Neural cell (in vitro differentiated cells): ENCODE results near the gene LAIR2. TPM values are rescaled to one million over a fixed set of nuclear protein-coding genes. Genes with fewer than 3 reads are reported as not detected.

Source experiments
- H2AFZ ChIP-seq: fragments of 200-600, 300-800 bp; sonication (generic), shearing (Covaris generic); 2 replicates; pipeline ENCODE4 v1.6.0; 2014; ENCODE audit warnings: low read depth, mild to moderate bottlenecking, antibody characterized with exemption, low read length, moderate library complexity
- H3F3A ChIP-seq: fragments of 200-600 bp; shearing (Covaris generic); 2 replicates; pipeline ENCODE4 v1.6.1; 2016; ENCODE audit warnings: mild to moderate bottlenecking, moderate library complexity, mixed read lengths, antibody characterized with exemption, low read length; ENCODE audit not compliant: insufficient read depth, poor library complexity, severe bottlenecking
- H3K27ac ChIP-seq: fragments of 200-600, 300-800 bp; sonication (generic), shearing (Covaris generic); 2 replicates; pipeline ENCODE4 v1.5.1; 2014; ENCODE audit warnings: mild to moderate bottlenecking, low read length, moderate library complexity
- H3K27me3 ChIP-seq: fragments of 300-800, 200-600 bp; sonication (generic), shearing (Covaris generic); 2 replicates; pipeline ENCODE4 v1.6.0; 2014; ENCODE audit warnings: mild to moderate bottlenecking, low read depth, low read length, moderate library complexity; ENCODE audit not compliant: insufficient read depth
- H3K36me3 ChIP-seq: fragments of 300-800, 200-600 bp; sonication (generic), shearing (Covaris generic); 2 replicates; pipeline ENCODE4 v1.5.1; 2014; ENCODE audit warnings: mild to moderate bottlenecking, antibody characterized with exemption, low read length, moderate library complexity; ENCODE audit not compliant: insufficient read depth
- H3K4me2 ChIP-seq: fragments of 300-800, 200-600 bp; sonication (generic), shearing (Covaris generic); 2 replicates; pipeline ENCODE4 v1.6.0; 2014; ENCODE audit warnings: mild to moderate bottlenecking, low read length
- H3K4me3 ChIP-seq: fragments of 300-800, 200-600 bp; sonication (generic), shearing (Covaris generic); 2 replicates; pipeline ENCODE4 v1.5.1; 2014; ENCODE audit warnings: mild to moderate bottlenecking, low read length, moderate library complexity
- H3K79me2 ChIP-seq: fragments of 200-600 bp; shearing (Covaris generic); replicated peaks from 2 replicates; pipeline ENCODE4 v1.6.0; 2014; ENCODE audit warnings: mild to moderate bottlenecking, low read length, moderate library complexity; ENCODE audit not compliant: insufficient read depth
- H3K9ac ChIP-seq: fragments of 300-800, 200-600 bp; sonication (generic), shearing (Covaris generic); 2 replicates; pipeline ENCODE4 v1.6.1; 2016; ENCODE audit warnings: mild to moderate bottlenecking, low read length, mixed read lengths
- H3K9me2 ChIP-seq: fragments of 200-600 bp; shearing (Covaris generic); 2 replicates; pipeline ENCODE4 v1.6.1; 2016; ENCODE audit warnings: mild to moderate bottlenecking, low read length, mixed read lengths; ENCODE audit not compliant: insufficient read depth
- H3K9me3 ChIP-seq: fragments of 200-600, 300-800 bp; sonication (generic), shearing (Covaris generic); 2 replicates; pipeline ENCODE4 v1.6.1; 2016; ENCODE audit warnings: mild to moderate bottlenecking, mixed run types, low read length, moderate library complexity, mixed read lengths
- H4K20me1 ChIP-seq: fragments of 200-600 bp; shearing (Covaris generic); 2 replicates; pipeline ENCODE4 v1.6.1; 2016; ENCODE audit warnings: mild to moderate bottlenecking, mixed run types; ENCODE audit not compliant: insufficient read depth
- EP300 ChIP-seq: fragments of 450-650 bp; conservative IDR thresholded peaks from 2 replicates; pipeline ENCODE4 v1.6.1; 2014; ENCODE audit warnings: antibody characterized with exemption, mild to moderate bottlenecking, moderate library complexity; ENCODE audit not compliant: poor library complexity, severe bottlenecking
- EZH2 ChIP-seq: fragments of 200-600, 300-800 bp; shearing (Covaris generic), sonication (generic); IDR thresholded peaks from 2 replicates; pipeline ENCODE4 v1.6.1; 2014; ENCODE audit warnings: antibody characterized with exemption, low read length, borderline replicate concordance, mild to moderate bottlenecking; ENCODE audit not compliant: insufficient read depth, poor library complexity, severe bottlenecking
- MXI1 ChIP-seq: fragments of 450-650 bp; conservative IDR thresholded peaks from 2 replicates; pipeline ENCODE4 v1.6.1; 2014; ENCODE audit warnings: antibody characterized with exemption, mild to moderate bottlenecking; ENCODE audit not compliant: poor library complexity, severe bottlenecking
- POLR2AphosphoS5 ChIP-seq: IDR thresholded peaks from 2 replicates; pipeline ENCODE4 v1.6.1; 2012
- RAD21 ChIP-seq: fragments of 450-650 bp; conservative IDR thresholded peaks from 2 replicates; pipeline ENCODE4 v1.6.1; 2014; ENCODE audit warnings: antibody characterized with exemption, mild to moderate bottlenecking, moderate library complexity
- SMC3 ChIP-seq: fragments of 450-650 bp; conservative IDR thresholded peaks from 2 replicates; pipeline ENCODE4 v1.6.1; 2014; ENCODE audit warnings: antibody characterized with exemption, mild to moderate bottlenecking, moderate library complexity; ENCODE audit not compliant: poor library complexity
- TAF1 ChIP-seq: IDR thresholded peaks from 2 replicates; pipeline ENCODE4 v1.6.1; 2012; ENCODE audit warnings: low read depth
- polyA plus RNA-seq: library from polyadenylated mRNA; depleted of rRNA; stranded (reverse); fragments of >200 nt; gene quantifications from 2 replicates; pipeline ENCODE4 v1.2.3, GENCODE V29; 2014
- TF ChIP-seq, protein P1 (sequence below): fragments of 450-650 bp; IDR thresholded peaks from 2 replicates; pipeline ENCODE4 v1.5.1; 2014; ENCODE audit warnings: antibody characterized with exemption, mild to moderate bottlenecking, moderate library complexity; ENCODE audit not compliant: poor library complexity, severe bottlenecking
- TF ChIP-seq, protein P2 (sequence below): IDR thresholded peaks from 2 replicates; pipeline ENCODE4 v1.6.1; 2012; ENCODE audit warnings: borderline replicate concordance

The LAIR2 gene
- polyA plus RNA-seq, 1 donor from 2014 or later = not detected

DNA sequence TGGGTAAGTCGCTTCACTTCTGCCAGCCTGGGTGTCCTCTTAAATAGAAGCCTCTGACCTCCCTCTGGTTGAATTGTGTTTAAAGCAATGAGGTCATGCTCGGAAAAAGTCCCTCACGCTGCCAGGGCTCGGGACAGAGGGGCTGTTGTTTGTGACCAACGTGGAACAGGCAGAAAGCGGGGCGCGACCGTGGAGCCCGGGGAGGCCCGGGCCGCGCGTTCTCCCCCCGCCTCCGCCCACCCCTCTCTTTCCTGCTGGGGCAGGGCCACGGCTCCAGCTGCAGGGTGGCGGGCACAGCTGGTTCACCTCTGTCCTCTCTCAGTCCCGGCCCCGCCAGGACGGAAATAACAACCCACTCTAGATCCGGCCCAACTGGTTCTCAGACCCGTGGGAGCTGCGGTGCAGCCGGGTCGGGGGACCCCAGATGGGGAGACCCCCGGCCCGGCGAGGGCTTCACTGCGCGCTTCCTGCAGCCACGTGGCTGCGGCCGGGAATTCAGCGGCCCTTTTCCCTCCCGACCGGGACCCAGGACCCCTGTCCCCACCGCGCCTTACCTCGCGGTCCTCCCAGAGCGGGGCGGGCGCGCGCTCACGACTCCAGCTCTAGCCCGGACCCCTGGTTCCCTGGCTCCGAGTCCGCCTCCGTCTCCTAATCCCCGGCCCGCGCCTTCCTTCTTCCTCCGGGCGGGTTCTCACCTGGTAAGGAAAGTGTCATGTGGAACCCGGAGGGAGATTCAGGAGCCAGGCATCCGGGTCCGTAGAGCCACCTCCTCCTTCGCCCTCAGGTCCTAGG is 31.4 kb upstream of the LAIR2 start:
- Histone ChIP-seq H3K36me3 (no peaks in the 10 kb centered on the region), H4K20me1 (no peaks in the 10 kb centered on the region), H3K4me3 (no peak overlapping the region), H2AFZ (no peak overlapping the region), H3K27ac (no peak overlapping the region), H3K27me3 (peaks cover 17% of the 10 kb centered on the region), H3K4me2 (no peak overlapping the region), H3K79me2 (no peaks in the 10 kb centered on the region), H3K9ac (no peak overlapping the region), H3K9me3 (no peaks in the 10 kb centered on the region), H3F3A (no peaks in the 10 kb centered on the region), H3K9me2 (no peaks in the 10 kb centered on the region)
- TF ChIP-seq RAD21 = no peak
- TF ChIP-seq EP300 = no peak
- no peak for TF ChIP-seq MXI1
- no peak for TF ChIP-seq POLR2AphosphoS5
- no peak for TF ChIP-seq EZH2
- TF ChIP-seq, protein P1, sequence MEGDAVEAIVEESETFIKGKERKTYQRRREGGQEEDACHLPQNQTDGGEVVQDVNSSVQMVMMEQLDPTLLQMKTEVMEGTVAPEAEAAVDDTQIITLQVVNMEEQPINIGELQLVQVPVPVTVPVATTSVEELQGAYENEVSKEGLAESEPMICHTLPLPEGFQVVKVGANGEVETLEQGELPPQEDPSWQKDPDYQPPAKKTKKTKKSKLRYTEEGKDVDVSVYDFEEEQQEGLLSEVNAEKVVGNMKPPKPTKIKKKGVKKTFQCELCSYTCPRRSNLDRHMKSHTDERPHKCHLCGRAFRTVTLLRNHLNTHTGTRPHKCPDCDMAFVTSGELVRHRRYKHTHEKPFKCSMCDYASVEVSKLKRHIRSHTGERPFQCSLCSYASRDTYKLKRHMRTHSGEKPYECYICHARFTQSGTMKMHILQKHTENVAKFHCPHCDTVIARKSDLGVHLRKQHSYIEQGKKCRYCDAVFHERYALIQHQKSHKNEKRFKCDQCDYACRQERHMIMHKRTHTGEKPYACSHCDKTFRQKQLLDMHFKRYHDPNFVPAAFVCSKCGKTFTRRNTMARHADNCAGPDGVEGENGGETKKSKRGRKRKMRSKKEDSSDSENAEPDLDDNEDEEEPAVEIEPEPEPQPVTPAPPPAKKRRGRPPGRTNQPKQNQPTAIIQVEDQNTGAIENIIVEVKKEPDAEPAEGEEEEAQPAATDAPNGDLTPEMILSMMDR = no peak
- no peak for TF ChIP-seq TAF1
- no peak for TF ChIP-seq SMC3
- TF ChIP-seq, protein P2, sequence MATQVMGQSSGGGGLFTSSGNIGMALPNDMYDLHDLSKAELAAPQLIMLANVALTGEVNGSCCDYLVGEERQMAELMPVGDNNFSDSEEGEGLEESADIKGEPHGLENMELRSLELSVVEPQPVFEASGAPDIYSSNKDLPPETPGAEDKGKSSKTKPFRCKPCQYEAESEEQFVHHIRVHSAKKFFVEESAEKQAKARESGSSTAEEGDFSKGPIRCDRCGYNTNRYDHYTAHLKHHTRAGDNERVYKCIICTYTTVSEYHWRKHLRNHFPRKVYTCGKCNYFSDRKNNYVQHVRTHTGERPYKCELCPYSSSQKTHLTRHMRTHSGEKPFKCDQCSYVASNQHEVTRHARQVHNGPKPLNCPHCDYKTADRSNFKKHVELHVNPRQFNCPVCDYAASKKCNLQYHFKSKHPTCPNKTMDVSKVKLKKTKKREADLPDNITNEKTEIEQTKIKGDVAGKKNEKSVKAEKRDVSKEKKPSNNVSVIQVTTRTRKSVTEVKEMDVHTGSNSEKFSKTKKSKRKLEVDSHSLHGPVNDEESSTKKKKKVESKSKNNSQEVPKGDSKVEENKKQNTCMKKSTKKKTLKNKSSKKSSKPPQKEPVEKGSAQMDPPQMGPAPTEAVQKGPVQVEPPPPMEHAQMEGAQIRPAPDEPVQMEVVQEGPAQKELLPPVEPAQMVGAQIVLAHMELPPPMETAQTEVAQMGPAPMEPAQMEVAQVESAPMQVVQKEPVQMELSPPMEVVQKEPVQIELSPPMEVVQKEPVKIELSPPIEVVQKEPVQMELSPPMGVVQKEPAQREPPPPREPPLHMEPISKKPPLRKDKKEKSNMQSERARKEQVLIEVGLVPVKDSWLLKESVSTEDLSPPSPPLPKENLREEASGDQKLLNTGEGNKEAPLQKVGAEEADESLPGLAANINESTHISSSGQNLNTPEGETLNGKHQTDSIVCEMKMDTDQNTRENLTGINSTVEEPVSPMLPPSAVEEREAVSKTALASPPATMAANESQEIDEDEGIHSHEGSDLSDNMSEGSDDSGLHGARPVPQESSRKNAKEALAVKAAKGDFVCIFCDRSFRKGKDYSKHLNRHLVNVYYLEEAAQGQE = no peak

DNA sequence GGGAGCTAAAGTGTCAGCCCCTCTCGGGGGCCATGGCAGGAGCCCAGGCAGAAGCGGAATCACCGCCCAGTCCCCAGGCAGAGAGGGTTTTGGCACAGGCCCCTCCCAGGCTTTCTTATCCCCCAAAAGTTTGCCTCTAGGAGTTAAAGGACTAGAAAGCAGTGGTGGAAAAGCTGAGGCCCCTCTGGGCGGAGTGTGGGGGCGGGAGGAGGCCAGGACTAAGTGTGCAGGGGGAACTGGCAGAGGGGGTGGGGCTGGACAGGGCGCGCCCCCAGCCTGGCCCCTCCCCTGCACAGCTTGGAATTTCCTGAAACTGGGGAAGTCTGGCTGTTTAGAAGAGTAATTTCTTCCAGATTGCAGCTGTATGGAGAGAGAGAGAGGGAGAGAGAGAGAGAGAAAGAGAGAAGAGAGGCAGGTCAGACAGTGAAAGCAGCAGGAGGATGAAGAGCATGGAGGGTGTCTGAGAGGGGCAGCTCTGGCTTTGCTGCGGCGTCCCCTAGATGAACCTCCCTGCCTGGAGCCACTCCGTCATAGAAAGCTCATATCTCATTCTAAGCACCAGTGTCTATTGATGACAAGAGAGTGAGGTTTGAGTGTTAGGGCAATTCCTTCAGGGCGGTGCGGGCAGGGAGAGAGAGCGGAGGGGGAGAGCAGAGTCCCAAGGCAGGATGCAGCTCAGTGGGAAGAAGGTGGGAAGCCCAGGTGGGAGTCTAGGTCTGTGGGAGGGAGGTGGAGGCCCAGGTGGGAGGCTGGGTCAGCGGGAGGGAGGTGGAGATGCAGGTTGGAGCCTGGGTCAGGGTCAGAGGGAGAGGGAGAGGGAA is 29.4 kb upstream of the LAIR2 start, which contains the start of gene CDC42EP5:
TSS of gene CDC42EP5 (minus strand) at position 226 of the 821 bp plus-strand sequence. CDS start 7,749 bp downstream, outside the sequence.
- no peaks in the 10 kb centered on the region for H3K9me3 ChIP-seq
- H3K4me2 ChIP-seq = no peak within 1 kb of the TSS
- no peaks in the 10 kb centered on the region for H3K9me2 ChIP-seq
- H3K27me3 ChIP-seq = peaks cover 17% of the 10 kb centered on the region
- no peaks in the 10 kb centered on the region for H3K79me2 ChIP-seq
- no peak within 1 kb of the TSS for H3K9ac ChIP-seq
- TF ChIP-seq RAD21 = no peak
- TF ChIP-seq MXI1 = no peak
- TF ChIP-seq SMC3 = no peak
- no peak for TF ChIP-seq EZH2
- no peak for TF ChIP-seq EP300
- TF ChIP-seq, protein P2 = no peak
- no peak for TF ChIP-seq POLR2AphosphoS5
- TF ChIP-seq TAF1 = no peak
- TF ChIP-seq, protein P1 = no peak
- no peak within 1 kb of the TSS for H3K27ac ChIP-seq
- no peak within 1 kb of the TSS for H3K4me3 ChIP-seq
- no peaks in the 10 kb centered on the region for H3K36me3 ChIP-seq
- no peak within 1 kb of the TSS for H2AFZ ChIP-seq
- no peaks in the 10 kb centered on the region for H4K20me1 ChIP-seq
- H3F3A ChIP-seq = no peaks in the 10 kb centered on the region
